Activated CD8-positive, alpha-beta T cell treated with anti-CD3 and anti-CD28 coated beads for 36 hours (primary cell): ENCODE measurements around the gene PITRM1. TPM values are rescaled to one million over a fixed set of nuclear protein-coding genes. Genes with fewer than 3 reads are reported as not detected.

ENCODE experiments used
- ATAC-seq: fragments of 200-7000 bp; cut with Tn5 transposase; one replicate; pipeline ENCODE4 v1.10.0; 2021; ENCODE audit warnings: mild to moderate bottlenecking, moderate library complexity
- CTCF ChIA-PET: fragments of 350-600 bp; sonication (Branson Sonifier 250); formaldehyde crosslinking; loops from one replicate; lab custom pipeline; 2021; ENCODE audit warnings: antibody characterized with exemption; lab: Charles Lee
- POLR2A ChIA-PET: fragments of 350-600 bp; sonication (Branson Sonifier 250); formaldehyde crosslinking; loops from one replicate; lab custom pipeline; 2021; ENCODE audit warnings: antibody characterized with exemption; lab: Charles Lee
- DNase-seq: peaks from one replicate; pipeline ENCODE4 v3.0.0-alpha.2; 2020
- H3K27ac Mint-ChIP-seq: one replicate; pipeline ENCODE4 v1.8.0; 2021; ENCODE audit warnings: mild to moderate bottlenecking, mixed read lengths
- H3K27me3 Mint-ChIP-seq: one replicate; pipeline ENCODE4 v1.8.0; 2021; ENCODE audit warnings: mixed read lengths
- H3K36me3 Mint-ChIP-seq: one replicate; pipeline ENCODE4 v1.8.0; 2021; ENCODE audit warnings: low read depth, mixed read lengths
- H3K4me1 Mint-ChIP-seq: one replicate; pipeline ENCODE4 v1.8.0; 2021; ENCODE audit warnings: low read depth, mixed read lengths
- H3K4me3 Mint-ChIP-seq: one replicate; pipeline ENCODE4 v1.8.0; 2021; ENCODE audit warnings: mild to moderate bottlenecking, moderate library complexity, mixed read lengths
- H3K9me3 Mint-ChIP-seq: one replicate; pipeline ENCODE4 v1.8.0; 2021; ENCODE audit warnings: mixed read lengths
- intact Hi-C: fragments of 100-400 bp; cut with micrococcal nuclease; formaldehyde crosslinking; loops from one replicate; pipeline ENCODE4 v1.10.0; 2022
- total RNA-seq, 2 experiments: library from RNA; stranded (reverse); gene quantifications; one replicate each; pipeline ENCODE4 v1.2.3, GENCODE V29; 2021
- TF ChIP-seq, protein P1 (sequence below): fragments of 200-600 bp; IDR thresholded peaks from one replicate; pipeline ENCODE4 v1.8.0; 2022; ENCODE audit warnings: antibody characterized with exemption, mild to moderate bottlenecking

PITRM1 gene
- total RNA-seq, 2 experiments from 2014 or later, result 77.6 to 78.6 TPM

DNA sequence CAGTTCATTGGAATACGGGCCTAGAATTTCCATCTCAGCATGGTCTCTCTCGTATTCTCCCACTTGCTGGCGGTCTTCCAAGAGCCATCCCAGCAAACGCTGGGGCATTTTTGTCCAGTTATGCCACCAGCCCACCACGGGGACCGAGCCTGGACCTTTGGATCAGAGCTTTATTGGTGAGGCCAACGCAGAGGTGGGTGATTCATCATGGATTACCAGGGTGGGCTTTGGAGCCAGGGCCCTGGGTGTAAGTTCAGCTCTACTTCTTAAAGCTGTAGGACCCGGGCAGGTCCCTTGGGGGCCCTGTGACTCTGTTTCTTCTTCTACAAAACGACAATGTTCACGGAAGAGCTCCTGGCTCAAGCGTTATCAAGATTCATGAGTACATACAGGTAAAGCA, 22.7 kb upstream of the PITRM1 start:
- intact Hi-C loops, result no loop called here
- POLR2A ChIA-PET, result interaction anchor here (0.5 to 1.0 kb wide), 3 partner anchors 15 to 756 kb away, joined by 3 read pairs; no protein-coding TSS in a partner anchor
- ATAC-seq (no peak), DNase-seq (no peak)
- Mint-ChIP-seq H3K27ac (no peak overlapping the region), H3K27me3 (peaks cover 41% of the 10 kb centered on the region), H3K4me3 (no peak overlapping the region), H3K9me3 (no peaks in the 10 kb centered on the region), H3K4me1 (peaks cover 12% of the 10 kb centered on the region), H3K36me3 (no peaks in the 10 kb centered on the region)
- CTCF ChIA-PET, result interaction anchor here (1.0 to 1.2 kb wide), 2 partner anchors 51 to 1460 kb away, joined by 3 to 5 read pairs; no protein-coding TSS in a partner anchor
- TF ChIP-seq, protein P1, sequence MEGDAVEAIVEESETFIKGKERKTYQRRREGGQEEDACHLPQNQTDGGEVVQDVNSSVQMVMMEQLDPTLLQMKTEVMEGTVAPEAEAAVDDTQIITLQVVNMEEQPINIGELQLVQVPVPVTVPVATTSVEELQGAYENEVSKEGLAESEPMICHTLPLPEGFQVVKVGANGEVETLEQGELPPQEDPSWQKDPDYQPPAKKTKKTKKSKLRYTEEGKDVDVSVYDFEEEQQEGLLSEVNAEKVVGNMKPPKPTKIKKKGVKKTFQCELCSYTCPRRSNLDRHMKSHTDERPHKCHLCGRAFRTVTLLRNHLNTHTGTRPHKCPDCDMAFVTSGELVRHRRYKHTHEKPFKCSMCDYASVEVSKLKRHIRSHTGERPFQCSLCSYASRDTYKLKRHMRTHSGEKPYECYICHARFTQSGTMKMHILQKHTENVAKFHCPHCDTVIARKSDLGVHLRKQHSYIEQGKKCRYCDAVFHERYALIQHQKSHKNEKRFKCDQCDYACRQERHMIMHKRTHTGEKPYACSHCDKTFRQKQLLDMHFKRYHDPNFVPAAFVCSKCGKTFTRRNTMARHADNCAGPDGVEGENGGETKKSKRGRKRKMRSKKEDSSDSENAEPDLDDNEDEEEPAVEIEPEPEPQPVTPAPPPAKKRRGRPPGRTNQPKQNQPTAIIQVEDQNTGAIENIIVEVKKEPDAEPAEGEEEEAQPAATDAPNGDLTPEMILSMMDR, result no peak

DNA sequence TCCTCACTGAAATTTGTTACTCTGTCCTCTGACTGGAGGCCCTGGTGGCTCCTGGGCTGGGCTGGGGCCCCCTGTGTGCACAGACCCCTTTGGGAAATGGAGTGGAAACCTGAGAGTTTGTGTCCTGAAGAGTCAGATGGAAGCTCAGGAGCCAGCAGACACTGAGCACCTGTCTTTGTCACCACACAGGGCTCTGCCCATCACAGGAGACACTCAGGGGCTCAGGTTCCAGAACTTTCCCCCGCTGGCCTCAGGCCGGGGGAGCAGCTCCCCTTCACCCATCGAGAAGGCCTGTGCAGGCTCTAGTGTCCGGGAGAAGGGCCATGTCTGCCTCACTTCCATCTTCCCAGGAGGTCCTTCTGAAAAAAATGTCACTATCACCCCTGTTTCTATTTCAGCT, 22.3 kb upstream of the PITRM1 start:
- Mint-ChIP-seq H3K4me1 (peaks cover 12% of the 10 kb centered on the region), H3K4me3 (no peak overlapping the region), H3K9me3 (no peaks in the 10 kb centered on the region), H3K27me3 (peaks cover 37% of the 10 kb centered on the region), H3K27ac (no peak overlapping the region), H3K36me3 (no peaks in the 10 kb centered on the region)
- DNase-seq (no peak), ATAC-seq (no peak)
- ChIA-PET CTCF (interaction anchor here (1.0 to 1.7 kb wide), 3 partner anchors 22 to 1460 kb away, joined by 3 to 5 read pairs (median 4); no protein-coding TSS in a partner anchor), POLR2A (interaction anchor here (0.5 to 1.0 kb wide), 3 partner anchors 16 to 756 kb away, joined by 3 read pairs; no protein-coding TSS in a partner anchor)
- TF ChIP-seq, protein P1, result no peak
- intact Hi-C loops, result loop anchor here (5.0 kb wide), 1 partner anchor 32 kb away; no protein-coding TSS in a partner anchor

DNA sequence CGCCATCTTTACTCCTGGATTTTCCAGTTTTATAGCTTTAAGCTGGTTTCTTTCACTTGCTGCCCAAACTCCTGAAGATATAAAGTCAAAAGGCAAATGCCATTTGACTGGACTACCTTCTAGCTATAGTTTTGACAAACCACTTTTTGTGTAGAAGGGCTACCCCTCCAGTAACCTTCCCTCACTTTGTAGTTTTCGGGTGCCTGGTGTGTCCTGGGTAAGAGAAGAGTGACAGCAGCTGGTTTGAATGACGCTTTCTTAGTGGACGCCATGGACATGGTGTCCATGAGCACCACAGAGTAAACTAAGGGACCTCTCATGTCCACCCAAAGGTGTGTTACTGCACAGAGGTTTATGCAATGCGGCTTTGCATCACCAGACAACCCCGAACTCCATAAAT, 21.2 kb upstream of the PITRM1 start:
- Mint-ChIP-seq H3K27me3 (peaks cover 29% of the 10 kb centered on the region), H3K4me3 (no peak overlapping the region), H3K36me3 (no peaks in the 10 kb centered on the region), H3K4me1 (peaks cover 10% of the 10 kb centered on the region), H3K9me3 (no peaks in the 10 kb centered on the region), H3K27ac (no peak overlapping the region)
- ATAC-seq (no peak), DNase-seq (no peak)
- POLR2A ChIA-PET, result interaction anchor here (1.2 kb wide), 1 partner anchor 21 kb away, joined by 5 read pairs; the partner anchor contains the start of gene PITRM1
- CTCF ChIA-PET, result interaction anchor here (0.8 to 2.0 kb wide), 10 partner anchors 7 to 1463 kb away, joined by 3 to 9 read pairs (median 4); no protein-coding TSS in a partner anchor
- intact Hi-C loops, result loop anchor here (5.0 kb wide), 1 partner anchor 34 kb away; no protein-coding TSS in a partner anchor
- TF ChIP-seq, protein P1, result no peak

DNA sequence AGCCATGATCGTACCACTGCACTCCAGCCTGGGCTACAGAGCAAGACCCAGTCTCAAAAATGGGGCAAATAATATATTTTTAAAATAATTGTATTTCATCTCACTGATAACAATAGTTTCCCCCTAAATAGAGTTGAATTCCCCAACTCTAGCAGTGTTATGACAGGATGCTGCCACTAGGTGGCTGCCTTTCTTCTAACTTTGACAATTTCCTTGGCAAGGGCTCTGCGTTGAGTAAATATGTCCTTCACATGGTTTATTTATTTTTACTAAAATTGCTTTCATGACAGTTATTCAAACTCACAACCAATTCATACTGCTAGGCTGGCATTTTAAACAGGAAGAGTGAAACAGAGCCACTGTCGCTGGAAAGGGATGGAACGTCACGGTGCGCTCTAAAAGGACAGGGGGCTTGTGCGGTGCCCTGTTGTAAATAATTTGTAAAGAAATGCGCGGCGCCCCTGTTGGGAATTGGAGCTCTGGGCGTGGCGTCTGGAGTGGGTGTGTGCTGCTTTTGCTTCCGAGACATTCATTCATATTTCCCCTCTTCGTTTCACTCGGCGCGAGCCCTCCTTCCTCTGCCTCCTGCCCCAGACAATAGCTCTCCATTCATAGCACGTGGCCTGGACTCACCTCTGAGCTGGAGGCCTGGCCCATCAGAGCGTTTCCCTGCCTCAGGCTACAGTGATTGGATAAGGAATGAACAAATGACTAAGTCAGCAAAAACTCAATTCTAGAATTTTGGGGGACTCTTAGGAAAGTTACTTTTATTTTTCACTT, 20.5 kb upstream of the PITRM1 start:
- ATAC-seq (peak; percentile 58), DNase-seq (peak; percentile 69)
- Mint-ChIP-seq H3K9me3 (no peaks in the 10 kb centered on the region), H3K4me3 (no peak overlapping the region), H3K4me1 (peaks cover 7% of the 10 kb centered on the region), H3K27me3 (peaks cover 22% of the 10 kb centered on the region), H3K27ac (no peak overlapping the region), H3K36me3 (no peaks in the 10 kb centered on the region)
- intact Hi-C loops, result loop anchor here (5.0 kb wide), 1 partner anchor 34 kb away; no protein-coding TSS in a partner anchor
- ChIA-PET CTCF (interaction anchor here (0.8 to 2.0 kb wide), 14 partner anchors 8 to 1464 kb away, joined by 3 to 9 read pairs (median 4); no protein-coding TSS in a partner anchor), POLR2A (interaction anchor here (1.2 kb wide), 1 partner anchor 20 kb away, joined by 5 read pairs; the partner anchor contains the start of gene PITRM1)
- TF ChIP-seq, protein P1, result peak; percentile 96
